Amniotic stem cell (primary cell): ENCODE results near the gene LRP8.
"Not testable (repeated sequence)": the region's sequence is repeated elsewhere in the genome, so short reads cannot be mapped to it uniquely, and the experiment has no call there.

Source experiments
- DNase-seq: peaks from one replicate; lab custom pipeline; 2025; lab: John Stamatoyannopoulos, UW

The LRP8 gene

DNA sequence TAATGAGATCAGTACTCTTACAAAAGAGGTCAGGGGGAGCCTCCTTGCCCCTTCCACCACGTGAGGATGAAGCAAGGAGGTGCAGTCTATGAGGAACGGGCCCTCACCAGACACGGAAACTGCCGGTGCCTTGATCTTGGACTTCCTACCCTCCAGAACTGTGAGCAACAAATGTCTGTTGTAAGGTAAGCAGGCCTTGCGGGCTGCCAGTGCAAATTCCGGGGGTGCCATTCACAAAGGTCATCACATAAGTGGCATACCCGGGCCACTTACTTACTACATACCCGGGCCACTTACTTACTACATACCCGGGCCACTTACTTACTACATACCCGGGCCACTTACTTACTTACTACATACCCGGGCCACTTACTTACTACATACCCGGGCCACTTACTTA is 44.7 kb downstream of the LRP8 start:
- DNase-seq: not testable (repeated sequence)

DNA sequence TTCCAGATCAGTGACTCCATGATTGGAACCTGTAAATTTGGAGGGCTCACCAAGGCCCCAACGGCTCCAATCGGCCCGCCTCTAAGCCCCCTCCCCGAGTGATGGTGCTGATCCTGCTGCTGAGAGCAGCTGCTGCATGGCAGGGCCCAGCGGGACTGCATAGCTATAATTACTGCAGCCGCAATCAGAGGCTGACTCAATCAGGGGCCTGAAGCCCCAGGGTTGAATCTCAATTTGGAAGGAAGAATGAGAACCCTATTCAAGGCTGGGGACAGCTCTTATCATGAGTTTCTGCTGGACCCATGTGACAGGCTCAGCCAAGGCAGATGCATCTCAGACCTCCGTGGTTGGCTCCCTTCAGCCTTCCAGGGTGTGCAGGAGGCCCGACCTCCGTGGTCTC is 46.7 kb downstream of the LRP8 start:
- no peak for DNase-seq

- no peak for DNase-seq
These were observed 47.4 kb downstream of the LRP8 start for GRCh38 chr1:53280496-53280895.

DNA sequence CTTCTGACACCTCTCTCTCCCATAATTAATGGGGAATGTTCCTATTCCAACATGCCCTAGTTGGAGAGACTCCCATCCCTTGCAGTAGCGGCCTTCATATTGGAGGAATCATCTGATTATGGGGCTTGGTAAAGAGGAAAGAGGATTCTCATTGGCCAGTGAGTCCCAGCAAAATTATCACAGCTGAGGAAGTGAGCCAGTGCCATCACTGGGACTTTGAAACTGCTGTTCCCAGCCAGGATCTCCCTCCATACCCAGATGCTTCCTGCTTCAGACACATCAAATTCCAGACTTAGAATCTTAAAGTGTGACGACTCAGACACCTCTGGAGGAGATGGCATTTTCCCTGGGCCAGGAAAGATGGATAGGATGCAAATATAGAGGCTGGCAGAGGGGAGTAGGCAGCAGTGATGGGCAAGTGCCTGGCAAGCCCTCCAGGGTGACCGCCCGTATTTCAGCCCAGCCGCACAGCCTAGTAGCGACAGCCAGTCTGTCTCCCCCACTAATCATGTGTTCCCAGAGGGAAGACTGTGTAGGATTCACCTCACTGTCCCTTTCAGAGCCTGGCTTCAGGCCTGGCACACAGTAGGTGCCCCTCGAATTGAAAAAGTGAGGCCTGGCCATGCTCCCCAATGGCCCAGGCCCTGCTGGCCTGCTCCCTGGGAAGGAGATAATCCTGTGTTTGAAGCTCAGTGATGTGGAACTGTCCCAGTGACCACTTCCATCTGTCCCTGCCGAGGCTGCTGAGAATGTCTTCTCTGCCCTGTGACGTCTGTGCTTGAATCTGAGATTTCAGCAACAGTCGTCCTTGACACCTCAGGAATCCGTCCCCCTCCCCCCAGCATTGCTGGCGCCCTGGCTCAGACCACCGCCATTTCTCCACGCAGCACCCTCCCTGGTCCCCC is 48.3 kb downstream of the LRP8 start:
- DNase-seq: no peak

- no peak for DNase-seq
These were observed 49.6 kb downstream of the LRP8 start for GRCh38 chr1:53278298-53278725.

DNA sequence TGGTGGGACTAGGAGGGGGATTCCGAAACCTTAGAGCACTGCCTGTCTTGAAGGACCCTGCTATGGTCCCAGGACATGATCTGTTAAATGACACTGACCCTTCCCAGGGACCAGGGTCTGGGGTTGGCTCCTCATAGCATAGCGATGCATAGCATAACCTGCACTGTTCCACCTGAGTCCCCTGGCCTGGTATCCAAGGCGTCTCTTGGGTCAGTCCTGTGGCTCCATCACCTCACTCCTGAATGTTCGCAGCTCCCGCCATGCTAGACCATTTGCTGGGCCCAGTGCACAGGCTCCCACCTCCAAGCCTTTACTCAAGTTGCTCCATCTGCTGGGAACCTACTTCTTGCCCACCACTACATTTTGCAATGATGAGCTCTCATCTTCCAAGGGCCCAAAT is 50.5 kb downstream of the LRP8 start:
- DNase-seq: no peak

GRCh38 chr1:53276902-53277281 is 51.0 kb downstream of the LRP8 start:
- DNase-seq: no peak

DNA sequence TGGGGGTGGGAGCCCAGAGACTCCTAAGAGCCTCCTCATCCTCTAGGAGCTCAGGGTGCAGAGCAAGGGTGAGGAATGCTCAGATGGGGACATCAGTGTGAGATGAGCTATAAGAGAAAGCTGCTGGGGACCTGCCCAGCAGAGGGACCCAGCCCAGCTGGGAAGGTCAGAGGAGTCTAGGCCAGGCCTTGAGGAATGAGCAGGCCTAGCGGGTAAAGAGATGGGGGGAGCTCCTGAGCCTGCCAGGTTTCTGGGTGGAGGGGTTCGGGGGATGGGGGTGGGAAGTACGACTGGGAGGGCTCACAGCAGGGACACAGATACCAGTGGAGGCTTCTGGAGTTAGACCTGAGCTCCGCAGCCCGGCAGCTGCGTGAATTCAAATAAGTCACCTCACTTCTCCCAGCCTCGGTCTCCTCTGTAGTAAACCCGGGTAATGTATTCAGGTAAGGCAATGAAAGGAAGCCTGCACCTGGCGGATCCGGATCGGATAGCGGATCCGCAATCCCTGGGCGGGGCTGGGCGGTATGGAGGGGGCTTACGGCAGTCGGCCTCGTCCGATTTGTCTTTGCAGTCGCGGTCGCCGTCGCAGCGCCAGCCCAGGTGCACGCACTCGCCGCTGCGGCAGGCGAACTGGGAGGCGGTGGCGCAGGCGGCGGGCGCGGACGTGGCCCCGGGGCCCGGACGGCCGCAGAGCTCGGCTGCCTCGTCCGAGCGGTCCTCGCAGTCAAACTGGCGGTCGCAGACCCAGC is 51.5 kb downstream of the LRP8 start:
- no peak for DNase-seq

DNA sequence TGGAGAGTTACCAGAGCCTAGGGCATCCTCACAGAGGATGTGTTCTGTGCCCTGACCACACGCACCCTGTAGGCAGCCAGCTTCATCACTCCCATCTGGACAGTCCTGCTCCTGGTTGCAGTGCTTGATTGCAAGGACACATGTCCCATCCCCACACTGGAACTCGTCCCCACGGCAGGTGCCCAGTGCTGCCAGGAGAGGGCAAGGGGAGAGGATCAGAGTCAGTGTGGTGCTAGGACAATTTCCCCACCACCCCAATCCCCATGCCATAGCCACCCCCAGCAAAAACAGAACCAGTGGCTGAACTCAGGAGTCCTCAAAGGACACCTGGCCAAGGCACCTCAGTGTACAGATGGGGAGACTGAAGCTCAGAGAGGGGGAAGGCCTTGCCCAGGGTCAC is 52.3 kb downstream of the LRP8 start:
- no peak for DNase-seq

DNA sequence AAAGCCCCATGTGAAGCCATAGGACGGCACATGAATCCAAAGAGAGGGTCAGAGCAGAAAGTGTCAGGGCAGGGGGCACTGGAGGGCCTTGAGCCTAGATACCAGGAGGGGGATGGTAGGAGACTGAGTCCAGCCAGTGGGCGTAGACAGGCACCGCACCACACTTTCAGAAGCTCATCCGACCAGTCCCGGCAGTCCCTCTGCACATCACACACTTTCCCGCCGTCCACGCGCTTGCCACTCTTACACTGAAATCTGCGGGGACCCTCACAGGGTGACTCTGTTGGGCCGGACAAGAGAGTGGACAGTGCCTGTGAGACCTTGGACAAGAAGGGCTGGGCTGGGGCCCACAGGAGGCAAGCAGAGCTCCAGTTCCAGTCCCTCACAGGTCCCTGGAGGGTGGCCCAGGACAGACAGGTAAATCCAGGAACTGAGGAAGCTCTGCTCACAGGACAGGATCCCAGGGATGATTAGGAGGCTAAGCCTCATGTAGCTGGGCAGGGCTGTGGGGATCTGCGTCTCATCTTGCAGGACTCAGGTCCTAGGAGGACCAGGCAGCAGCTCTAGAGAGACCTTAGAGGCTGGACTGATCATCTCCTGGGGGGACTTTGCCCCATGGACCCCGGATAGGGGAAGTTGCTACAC is 53.2 kb downstream of the LRP8 start:
- DNase-seq: no peak

GRCh38 chr1:53274026-53274425 is 53.8 kb downstream of the LRP8 start:
- no peak for DNase-seq

DNA sequence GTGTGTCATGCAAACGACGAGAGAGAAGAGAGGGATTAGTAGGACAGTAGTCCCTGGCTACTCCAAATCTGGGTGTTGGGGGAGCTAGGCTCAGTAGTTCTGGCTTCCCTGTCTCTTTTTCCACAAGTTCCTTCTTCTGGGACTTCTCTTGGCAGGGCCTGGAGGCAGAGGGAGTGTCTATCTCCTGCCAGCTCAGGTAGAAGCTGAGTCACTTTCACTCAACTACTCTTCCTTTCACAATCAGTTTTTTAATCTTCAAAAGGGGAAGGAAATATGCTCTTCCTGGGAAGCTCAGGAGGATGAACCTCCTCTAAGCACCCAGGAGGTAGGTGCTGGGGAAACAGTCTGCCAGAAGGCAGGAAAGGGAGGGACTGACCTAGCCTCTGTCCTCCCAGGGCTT is 54.3 kb downstream of the LRP8 start:
- no peak for DNase-seq

DNA sequence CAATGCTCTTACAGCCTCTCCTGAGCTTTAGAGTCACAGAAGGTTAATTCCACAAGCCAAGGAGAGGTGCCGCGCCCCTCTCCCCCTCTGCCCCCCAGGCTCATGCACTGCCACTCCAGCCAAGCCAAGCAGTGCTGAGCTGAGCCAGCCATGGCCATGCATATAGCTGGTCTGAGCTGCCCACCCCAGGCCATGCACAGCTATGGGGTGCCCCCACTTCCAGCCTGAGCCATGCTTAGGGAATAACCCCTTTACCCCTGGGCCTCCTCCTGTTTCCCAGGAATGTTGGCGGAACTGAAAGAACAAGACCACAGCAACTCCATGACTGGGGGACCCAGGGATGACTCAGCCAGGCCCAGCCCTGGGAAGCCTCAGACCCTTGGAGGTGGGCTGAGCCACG is 55.5 kb downstream of the LRP8 start:
- no peak for DNase-seq

DNA sequence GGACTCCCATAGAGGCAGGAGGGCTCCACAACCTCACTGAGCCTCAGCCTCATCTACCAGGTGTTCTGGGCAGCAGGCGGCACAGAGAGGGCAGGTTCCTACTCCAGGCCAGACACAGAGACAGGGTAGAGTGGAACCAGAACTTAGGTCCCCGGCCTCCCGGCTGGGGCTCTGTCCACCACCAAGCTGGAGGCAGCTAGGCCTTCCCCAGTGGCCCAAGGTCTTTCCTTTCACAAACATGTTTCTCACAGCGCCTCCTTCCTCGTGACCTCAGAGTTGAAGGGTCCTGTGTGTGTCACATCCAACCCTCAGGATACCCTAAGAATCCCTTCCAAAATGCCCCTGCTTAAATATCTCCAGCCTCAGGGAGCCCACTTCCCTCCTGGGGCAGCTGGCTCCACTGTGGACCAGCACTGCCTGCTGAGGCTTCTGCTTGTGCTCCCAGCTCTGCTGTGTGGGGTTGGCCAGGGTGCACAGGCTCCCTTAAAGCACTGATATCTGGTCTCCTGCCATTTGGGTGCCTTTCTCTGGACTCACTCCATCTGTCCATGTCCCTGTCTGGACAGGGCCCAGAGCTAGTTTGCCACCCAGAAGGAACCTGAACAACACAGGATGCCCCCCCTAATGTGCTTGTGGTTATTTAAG is 56.3 kb downstream of the LRP8 start:
- no peak for DNase-seq

DNA sequence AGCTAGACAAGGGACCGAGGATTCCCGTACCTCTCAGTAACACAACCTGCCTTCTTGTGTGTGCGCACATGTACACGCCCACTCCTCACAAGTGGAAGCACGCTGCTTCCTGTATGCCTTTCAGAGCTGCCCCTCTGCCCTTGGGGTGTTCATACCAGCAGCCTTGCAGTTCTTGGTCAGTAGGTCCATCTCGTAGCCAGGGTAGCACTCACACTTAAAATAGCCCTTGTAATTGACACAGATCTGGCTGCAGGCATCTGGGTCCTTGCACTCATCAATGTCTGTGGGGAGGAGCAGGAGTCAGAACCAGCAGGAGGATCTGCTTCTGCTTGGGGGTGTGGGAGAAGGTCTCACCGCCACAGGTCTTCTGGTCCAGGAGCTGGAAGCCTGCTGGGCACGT is 57.0 kb downstream of the LRP8 start:
- no peak for DNase-seq

GRCh38 chr1:53270107-53270506 is 57.8 kb downstream of the LRP8 start:
- DNase-seq: no peak

GRCh38 chr1:53267761-53268160 is 60.1 kb downstream of the LRP8 start:
- no peak for DNase-seq

- no peak for DNase-seq
These were observed 61.8 kb downstream of the LRP8 start for GRCh38 chr1:53266038-53266437.

DNA sequence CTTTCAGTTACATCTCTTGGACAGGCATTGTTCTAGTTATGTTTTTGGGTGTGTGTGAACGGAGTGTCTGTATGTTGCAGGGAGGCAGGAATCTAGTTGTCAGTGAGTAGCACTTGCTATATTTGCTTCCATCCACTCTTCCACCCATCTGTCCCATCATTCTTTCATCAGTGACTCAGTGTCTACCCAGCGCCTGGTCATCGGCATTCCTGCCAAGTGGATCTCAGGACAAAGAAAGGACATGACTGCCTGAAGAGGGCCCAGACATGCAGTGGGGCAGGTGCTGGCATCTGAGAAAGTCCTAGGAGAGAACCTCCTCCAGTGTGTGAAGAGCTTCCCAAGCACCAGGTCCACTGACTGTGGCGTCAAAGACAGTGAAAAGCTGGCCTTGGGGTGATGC is 62.3 kb downstream of the LRP8 start:
- DNase-seq: no peak

- DNase-seq: no peak
These were observed 63.8 kb downstream of the LRP8 start for GRCh38 chr1:53264048-53264447.

- no peak for DNase-seq
These were observed 65.9 kb downstream of the LRP8 start for GRCh38 chr1:53262000-53262399.

GRCh38 chr1:53260631-53261247 is 67.1 kb downstream of the LRP8 start:
- DNase-seq: no peak
